C1 segment of cervical spinal cord (tissue), 14 donors: ENCODE data around the gene PPP1R3E.
"Not testable (repeated sequence)": the region's sequence is repeated elsewhere in the genome, so short reads cannot be mapped to it uniquely, and the experiment has no call there.

Source experiments
- DNase-seq, 14 donors: peaks; one replicate each; lab custom pipeline; 2025; lab: John Stamatoyannopoulos, UW

PPP1R3E gene

GRCh38 chr14:23302290-23303225, at the start of gene PPP1R3E:
PPP1R3E (minus strand) TSS chr14:23302859; CDS start chr14:23302576, 283 bp downstream.
- peak in 10 of 14 donors; percentile 58 to 82 (median 70) for DNase-seq

- peak in 4 of 14 donors; percentile 57 to 74 (median 62) for DNase-seq
These were observed 49.2 kb upstream of the PPP1R3E start for GRCh38 chr14:23351681-23352505.

- DNase-seq = no peak
These were observed 46.6 kb upstream of the PPP1R3E start for GRCh38 chr14:23349156-23349845.

GRCh38 chr14:23348297-23348655, 45.6 kb upstream of the PPP1R3E start:
- DNase-seq = no peak

- no peak for DNase-seq
These were observed 45.0 kb upstream of the PPP1R3E start for GRCh38 chr14:23347406-23348296.

GRCh38 chr14:23346693-23347405, 44.2 kb upstream of the PPP1R3E start:
- DNase-seq = no peak

- no peak for DNase-seq
These were observed 43.5 kb upstream of the PPP1R3E start for GRCh38 chr14:23345987-23346692.

- DNase-seq = no peak
These were observed 41.8 kb upstream of the PPP1R3E start for GRCh38 chr14:23344481-23344880.

- no peak for DNase-seq
These were observed 37.0 kb upstream of the PPP1R3E start for GRCh38 chr14:23339506-23340268.

GRCh38 chr14:23335623-23336022, 33.0 kb upstream of the PPP1R3E start:
- DNase-seq = no peak

GRCh38 chr14:23327947-23328744, 25.5 kb upstream of the PPP1R3E start:
- DNase-seq = peak in 8 of 14 donors; percentile 19 to 61 (median 44)

GRCh38 chr14:23326491-23327332, 24.1 kb upstream of the PPP1R3E start:
- DNase-seq = no peak

GRCh38 chr14:23325746-23326145, 23.1 kb upstream of the PPP1R3E start:
- not testable (repeated sequence) for DNase-seq

GRCh38 chr14:23324993-23325392, 22.3 kb upstream of the PPP1R3E start:
- no peak for DNase-seq

GRCh38 chr14:23324455-23324846, 21.8 kb upstream of the PPP1R3E start:
- DNase-seq = no peak

- DNase-seq = no peak
These were observed 21.3 kb upstream of the PPP1R3E start for GRCh38 chr14:23323838-23324454.
